GM18861 (cell line): ENCODE measurements around the gene AKAP12.

Experiments used
- ATAC-seq: cut with Tn5 transposase; IDR thresholded peaks from one replicate; pipeline ENCODE4 v1.9.1; 2021; ENCODE audit not compliant: unreplicated experiment

AKAP12 gene

GRCh38 chr6:151233731-151234130 is 6.0 kb upstream of the AKAP12 start:
- no peak for ATAC-seq

DNA sequence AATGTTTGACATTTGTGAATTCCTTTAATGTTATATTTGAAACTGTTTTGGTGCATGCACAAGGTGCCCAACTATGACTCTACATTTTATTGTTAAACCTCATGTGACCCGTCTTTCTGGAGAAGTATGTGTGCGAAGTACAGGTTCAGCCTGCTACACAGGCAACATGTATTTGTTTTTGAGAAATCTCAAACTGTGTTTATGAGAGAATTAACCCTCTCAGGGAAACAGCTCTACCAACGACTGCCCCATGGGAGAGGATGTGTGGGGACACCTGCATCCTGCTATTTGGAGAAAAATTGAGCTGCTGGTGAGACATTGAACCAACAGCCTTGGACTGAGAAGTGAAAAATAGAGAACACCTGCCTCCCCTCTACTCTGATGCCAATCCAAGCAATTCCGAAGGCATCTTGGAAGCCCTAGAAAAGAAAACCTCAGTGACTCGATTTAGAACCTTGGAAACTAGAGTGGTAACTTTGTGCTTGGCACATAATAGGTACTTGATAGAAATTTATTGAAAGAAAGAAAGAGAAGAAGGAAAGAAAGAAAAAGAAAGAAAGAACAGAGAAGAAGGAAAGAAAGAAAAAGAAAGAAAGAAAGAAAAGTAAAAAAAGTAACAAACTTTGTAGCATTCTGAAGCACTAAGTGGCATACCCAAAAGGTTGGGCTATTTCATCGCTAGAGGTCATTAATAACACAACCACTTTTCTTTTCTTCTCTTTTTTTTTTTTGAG is 2.9 kb upstream of the AKAP12 start:
- ATAC-seq: no peak

- no peak for ATAC-seq
Measured at GRCh38 chr6:151240036-151240685, 394 bp downstream of the AKAP12 start.

DNA sequence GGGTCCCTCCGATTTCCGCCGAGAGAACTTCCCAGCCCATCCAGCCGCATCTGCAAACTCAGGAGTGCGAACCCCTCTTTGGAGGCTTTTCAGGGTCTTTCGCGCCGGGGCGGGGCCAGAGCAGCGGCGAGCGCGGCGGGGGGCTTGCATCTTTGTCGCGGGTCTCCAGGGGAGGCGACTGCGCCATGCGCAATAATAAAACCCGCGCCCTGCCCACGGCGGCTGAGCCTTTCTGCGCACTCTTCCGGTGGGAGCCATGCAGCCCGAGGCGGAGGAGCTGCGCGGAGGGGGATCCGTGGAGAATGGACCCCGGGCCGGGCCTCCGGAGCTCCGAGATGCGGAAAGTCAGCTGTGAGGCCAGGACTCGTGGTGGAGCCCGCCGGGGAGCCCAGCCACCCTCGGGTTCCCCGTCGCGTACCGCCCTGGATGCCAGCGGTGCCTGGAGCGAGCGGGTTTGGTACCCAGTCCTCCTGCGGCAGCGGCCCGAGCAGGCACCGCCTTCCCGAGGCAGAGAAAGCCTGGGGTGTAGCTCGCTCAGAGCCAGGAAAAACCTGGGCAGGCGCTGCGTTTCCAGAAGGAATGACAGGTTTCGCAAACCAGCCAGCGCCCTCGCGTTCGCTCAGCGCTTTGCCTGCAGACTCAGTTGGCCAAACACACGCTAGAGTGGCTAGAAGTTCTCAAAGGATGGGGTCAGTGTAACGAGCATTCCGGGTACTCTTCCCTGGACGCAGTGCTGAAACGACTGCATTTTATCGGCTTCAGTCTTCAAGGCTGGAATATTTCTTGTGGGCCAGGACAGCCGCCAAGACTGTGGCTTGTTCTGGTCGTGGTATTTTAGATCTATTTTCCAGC is 1.2 kb downstream of the AKAP12 start:
- no peak for ATAC-seq

DNA sequence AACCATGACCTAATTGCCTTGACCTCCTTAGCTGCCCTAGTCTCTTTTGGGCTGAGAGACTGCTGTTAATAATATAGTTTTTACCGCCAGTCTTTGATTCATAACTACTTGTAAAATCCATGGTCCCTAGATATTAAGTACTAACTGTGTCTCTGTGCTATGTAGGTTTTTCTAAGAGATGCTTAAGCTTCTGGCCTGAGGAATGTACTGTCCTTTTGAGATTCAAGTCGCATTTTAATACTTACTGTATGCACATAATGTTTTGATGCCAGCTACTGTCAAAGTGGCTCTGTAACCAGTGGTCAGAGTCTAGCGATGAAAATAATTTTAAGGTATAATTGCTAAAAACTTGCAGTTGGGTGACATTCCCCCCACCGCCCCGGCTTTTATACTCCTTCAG is 2.1 kb downstream of the AKAP12 start:
- ATAC-seq: no peak

- no peak for ATAC-seq
Measured at GRCh38 chr6:151242420-151242861, 2.7 kb downstream of the AKAP12 start.

DNA sequence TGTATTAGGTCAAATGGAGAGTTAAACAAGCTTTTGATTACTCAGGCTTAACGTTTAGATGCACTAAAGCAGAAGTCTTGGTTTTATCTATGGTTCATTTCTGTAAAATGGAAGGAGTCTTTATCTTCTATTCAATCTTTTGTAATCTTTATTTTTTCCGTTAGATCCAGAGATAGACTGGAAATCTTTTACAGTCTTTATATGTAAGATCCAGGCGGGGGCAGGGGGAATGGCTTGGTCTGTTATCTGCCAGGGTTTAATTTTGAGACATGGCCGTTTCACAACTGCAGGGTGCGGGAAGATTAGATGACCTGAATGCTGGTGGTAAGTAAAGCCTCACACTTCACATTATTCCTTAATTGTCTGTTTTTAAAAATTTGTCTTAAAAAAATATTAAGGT is 3.7 kb downstream of the AKAP12 start:
- no peak for ATAC-seq

GRCh38 chr6:151247490-151247889 is 7.7 kb downstream of the AKAP12 start:
- no peak for ATAC-seq

DNA sequence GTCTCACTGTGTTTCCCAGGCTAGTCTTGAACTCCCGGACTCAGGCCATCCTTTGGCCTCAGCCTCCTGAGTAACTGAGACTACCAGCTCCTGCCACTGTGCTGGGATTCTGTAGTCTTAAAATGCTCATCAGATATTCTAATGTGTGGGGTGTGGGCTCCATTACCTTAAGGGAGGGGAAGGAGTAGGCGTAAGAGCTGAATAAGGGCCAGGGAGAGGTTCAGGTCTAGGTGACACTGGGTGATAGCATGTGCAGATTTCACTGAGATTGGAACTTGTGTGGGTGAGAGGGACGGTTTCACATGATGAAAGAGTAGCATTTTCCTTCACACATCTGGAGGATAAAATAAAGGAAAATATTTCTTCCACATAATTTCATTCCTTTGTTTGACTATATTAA is 8.5 kb downstream of the AKAP12 start:
- ATAC-seq: no peak

DNA sequence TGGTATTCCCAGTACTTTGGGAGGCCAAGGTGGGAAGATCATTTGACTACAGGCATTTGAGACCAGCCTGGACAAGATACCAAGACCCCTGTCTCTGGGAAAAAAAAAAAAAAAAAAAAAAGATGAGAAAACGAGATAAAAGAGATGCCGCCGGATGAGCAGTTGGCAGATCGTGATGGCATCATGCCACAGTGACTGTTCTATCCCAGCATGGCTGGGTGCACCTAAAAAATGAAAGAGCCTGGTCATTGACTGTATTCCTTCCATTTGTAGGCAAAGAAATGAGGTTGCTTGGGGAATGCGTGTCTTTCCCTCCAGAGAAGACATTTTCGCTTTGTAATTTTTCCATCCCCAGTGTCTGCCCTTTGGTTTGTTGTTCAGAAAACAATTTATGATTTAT is 12.9 kb downstream of the AKAP12 start:
- no peak for ATAC-seq

- no peak for ATAC-seq
Measured at GRCh38 chr6:151254451-151255081, 14.8 kb downstream of the AKAP12 start.

DNA sequence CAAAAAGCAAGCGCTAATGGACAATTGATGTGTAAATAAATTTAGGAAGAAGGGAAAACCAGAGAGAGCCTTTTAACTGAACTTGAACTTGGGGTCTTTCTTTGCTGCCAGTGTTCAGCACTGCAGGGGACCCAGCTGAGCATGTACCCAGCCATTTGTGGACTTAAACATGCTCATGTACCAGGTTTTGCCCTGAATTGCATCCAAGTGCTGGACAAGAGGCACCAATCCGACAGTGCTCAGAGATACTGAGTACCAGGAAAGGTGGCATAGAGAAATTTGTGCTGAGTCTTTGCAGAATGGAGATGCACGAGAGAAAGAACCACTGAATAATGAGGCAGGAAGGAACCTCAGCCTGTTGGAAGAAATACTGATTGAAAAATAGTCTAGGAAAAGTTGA is 16.0 kb downstream of the AKAP12 start:
- no peak for ATAC-seq

DNA sequence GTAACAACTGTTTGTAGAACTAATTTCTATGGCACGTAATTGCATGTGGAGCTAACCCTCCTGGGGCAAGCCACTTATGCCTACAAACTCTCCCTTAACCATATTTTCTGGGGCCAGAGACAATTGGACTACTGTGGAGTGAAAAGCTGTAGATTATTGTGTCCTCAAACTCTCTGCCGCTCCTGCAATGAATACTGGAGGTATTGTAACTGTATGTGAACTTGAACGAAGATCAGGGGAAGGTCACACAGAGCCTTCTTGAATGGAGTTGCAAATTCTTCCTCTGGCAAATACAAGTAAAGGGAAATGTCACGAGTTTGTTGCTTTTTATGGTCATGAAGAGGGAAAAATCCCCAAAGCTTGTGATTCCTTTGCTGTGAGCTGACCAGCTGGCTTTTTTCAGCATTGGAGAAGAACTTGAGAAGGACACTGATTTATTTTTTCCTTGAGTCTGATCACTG is 18.2 kb downstream of the AKAP12 start:
- ATAC-seq: no peak

GRCh38 chr6:151260205-151260604 is 20.4 kb downstream of the AKAP12 start:
- no peak for ATAC-seq

DNA sequence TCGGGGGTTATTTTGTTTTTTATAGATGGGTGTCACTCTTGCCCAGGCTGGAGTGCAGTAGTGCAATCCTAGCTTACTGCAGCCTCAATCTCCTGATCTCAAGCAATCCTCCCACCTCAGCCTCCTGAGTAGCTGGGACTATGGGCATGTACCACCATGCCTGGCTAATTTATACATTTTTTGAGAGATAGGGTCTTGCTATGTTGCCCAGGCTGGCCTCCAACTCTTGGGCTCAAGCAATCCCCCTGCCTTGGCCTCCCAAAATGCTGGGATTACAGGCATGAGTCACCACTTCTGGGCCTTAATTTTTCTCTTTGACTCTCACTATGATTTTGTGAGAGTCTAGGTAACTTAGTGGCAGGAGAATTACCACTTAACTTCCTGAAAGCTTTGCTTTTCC is 23.3 kb downstream of the AKAP12 start:
- no peak for ATAC-seq

- ATAC-seq: no peak
Measured at GRCh38 chr6:151263967-151264366, 24.2 kb downstream of the AKAP12 start.

DNA sequence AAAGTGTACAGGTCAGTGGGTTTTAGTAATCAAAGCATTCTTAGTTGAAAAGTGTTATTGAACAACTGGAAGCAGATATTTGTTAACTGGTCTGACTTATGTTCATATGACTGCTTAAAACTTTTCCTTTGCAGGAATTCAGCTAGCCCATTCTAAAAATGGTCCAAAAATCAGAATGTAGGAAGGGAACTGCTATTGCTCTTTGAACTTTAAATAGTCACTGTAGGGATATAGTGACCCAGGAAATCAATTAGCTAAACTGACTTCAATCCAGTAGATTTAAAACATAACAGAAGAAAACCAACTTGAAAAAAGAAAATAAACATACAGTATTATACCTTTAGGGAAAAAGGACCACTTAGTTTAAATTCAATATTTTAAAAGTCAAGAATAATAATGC is 25.5 kb downstream of the AKAP12 start:
- ATAC-seq: no peak

DNA sequence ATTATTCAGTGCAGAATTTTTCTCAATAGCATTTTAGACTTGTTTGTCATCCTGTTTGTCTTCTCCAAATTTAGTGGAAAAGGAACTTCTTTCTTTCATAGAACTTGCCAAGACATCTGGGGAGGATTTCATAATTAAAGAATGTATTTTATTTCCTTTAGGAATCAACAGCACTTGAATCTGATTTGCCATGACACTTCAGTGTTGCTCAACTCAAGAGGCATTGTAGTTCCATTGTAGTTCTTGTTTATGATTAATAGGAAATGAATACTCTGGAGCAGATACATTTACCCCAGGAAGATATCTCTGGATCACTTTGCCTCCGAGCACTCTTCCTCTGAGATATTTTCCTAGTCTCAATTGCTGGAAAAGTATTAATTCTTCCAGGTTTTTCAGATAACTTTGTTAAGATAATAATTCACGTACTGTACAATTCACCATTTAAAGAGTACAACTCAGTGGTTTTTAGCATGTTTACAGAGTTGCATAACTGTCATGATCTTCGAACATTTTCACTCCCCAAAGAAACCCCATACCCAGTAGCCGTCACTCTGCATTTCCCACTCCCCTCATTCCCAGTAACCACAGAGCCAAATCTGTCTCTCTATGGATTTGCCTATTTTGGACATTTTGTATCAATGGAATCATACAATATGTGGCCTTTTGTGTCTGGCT is 29.7 kb downstream of the AKAP12 start:
- ATAC-seq: no peak

DNA sequence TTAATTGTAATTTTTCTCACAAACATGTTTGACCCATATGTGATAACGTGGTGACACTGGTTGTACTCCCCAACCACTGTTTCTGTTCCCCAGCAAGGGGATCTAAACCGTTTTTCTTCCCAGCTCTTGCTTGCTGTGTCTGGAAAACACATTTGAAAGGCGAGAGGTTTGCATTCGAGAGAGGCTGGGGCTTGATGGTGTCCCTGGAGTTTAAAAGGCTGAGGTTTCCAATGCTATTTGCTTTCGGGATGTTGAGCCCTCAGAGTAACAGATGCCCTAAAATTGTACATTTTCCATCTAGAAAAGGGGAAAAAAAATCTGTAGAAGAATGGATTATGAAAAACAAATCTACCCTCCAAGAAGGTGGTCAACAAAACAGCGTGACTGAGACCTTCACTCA is 35.4 kb downstream of the AKAP12 start:
- no peak for ATAC-seq

DNA sequence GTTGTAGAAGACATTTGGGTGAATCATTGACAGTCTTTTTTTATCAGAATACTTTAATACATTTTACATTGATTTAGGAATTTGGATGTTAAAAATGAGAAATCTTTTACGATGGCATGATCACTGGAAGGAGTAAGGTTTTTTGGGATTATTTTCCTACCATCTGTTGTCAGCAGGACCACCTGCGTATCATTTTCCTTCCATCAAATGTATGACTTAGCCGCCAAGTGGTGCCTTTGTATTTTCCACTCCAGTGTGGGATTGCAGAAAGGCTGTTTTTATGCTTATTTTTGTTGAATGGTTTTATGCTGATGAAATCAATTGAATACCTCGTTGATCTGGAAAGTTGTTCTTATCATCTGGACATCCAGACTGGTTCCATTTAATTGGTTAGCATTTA is 35.8 kb downstream of the AKAP12 start:
- no peak for ATAC-seq
